ENCODE results near the gene NCSTN. TPM values are rescaled to one million over a fixed set of nuclear protein-coding genes. Genes with fewer than 3 reads are reported as not detected.

NCSTN gene
- total RNA-seq, 1 donor from 2014 or later, result 108 TPM

GRCh38 chr1:160359559-160360226 lies 16.5 kb downstream of the NCSTN start:
- Histone ChIP-seq H3K27me3 (ENCODE audit: low read depth) (no peaks in the 10 kb centered on the region), H3K4me1 (no peaks in the 10 kb centered on the region), H3K4me3 (no peak overlapping the region), H3K36me3 (peaks cover 66% of the 10 kb centered on the region), H3K9me3 (no peaks in the 10 kb centered on the region), H3K27ac (no peak overlapping the region)
- no peak for TF ChIP-seq CTCF (IDR thresholded peaks at IDR 0.05)
- no peak for DNase-seq
- intact Hi-C loops (cut with DNase I), result no loop called here
- no peak for ATAC-seq

GRCh38 chr1:160360227-160360695 lies 17.1 kb downstream of the NCSTN start:
- TF ChIP-seq CTCF (IDR thresholded peaks at IDR 0.05), result no peak
- H3K27ac ChIP-seq, result no peak overlapping the region
- no peak for ATAC-seq
- H3K4me1 ChIP-seq, result no peaks in the 10 kb centered on the region
- H3K4me3 ChIP-seq, result no peak overlapping the region
- H3K36me3 ChIP-seq, result peaks cover 61% of the 10 kb centered on the region
- no peaks in the 10 kb centered on the region for H3K9me3 ChIP-seq
- H3K27me3 ChIP-seq (ENCODE audit: low read depth), result no peaks in the 10 kb centered on the region
- DNase-seq, result no peak
- intact Hi-C loops (cut with DNase I), result no loop called here

- no peak for TF ChIP-seq CTCF (IDR thresholded peaks at IDR 0.05)
- no peaks in the 10 kb centered on the region for H3K4me1 ChIP-seq
- peaks cover 51% of the 10 kb centered on the region for H3K36me3 ChIP-seq
- H3K9me3 ChIP-seq, result no peaks in the 10 kb centered on the region
- H3K4me3 ChIP-seq, result no peak overlapping the region
- DNase-seq (no peak), ATAC-seq (no peak)
- no peaks in the 10 kb centered on the region for H3K27me3 ChIP-seq (ENCODE audit: low read depth)
- H3K27ac ChIP-seq, result no peak overlapping the region
- intact Hi-C loops (cut with DNase I), result no loop called here
These were observed 18.0 kb downstream of the NCSTN start for GRCh38 chr1:160361199-160361598.

- Histone ChIP-seq H3K4me3 (no peak overlapping the region), H3K4me1 (no peaks in the 10 kb centered on the region), H3K9me3 (no peaks in the 10 kb centered on the region), H3K27me3 (ENCODE audit: low read depth) (no peaks in the 10 kb centered on the region), H3K27ac (no peak overlapping the region), H3K36me3 (peaks cover 45% of the 10 kb centered on the region)
- no peak for DNase-seq
- ATAC-seq, result no peak
- intact Hi-C loops (cut with DNase I), result no loop called here
- TF ChIP-seq CTCF (IDR thresholded peaks at IDR 0.05), result no peak
These were observed 18.6 kb downstream of the NCSTN start for GRCh38 chr1:160361814-160362167.

- intact Hi-C loops (cut with DNase I), result no loop called here
- no peak for TF ChIP-seq CTCF (IDR thresholded peaks at IDR 0.05)
- H3K4me3 ChIP-seq, result no peak overlapping the region
- peaks cover 40% of the 10 kb centered on the region for H3K36me3 ChIP-seq
- H3K4me1 ChIP-seq, result no peaks in the 10 kb centered on the region
- H3K27ac ChIP-seq, result no peak overlapping the region
- no peak for DNase-seq
- no peaks in the 10 kb centered on the region for H3K27me3 ChIP-seq (ENCODE audit: low read depth)
- ATAC-seq, result no peak
- H3K9me3 ChIP-seq, result no peaks in the 10 kb centered on the region
These were observed 19.2 kb downstream of the NCSTN start for GRCh38 chr1:160362168-160362957.
